Heart left ventricle (tissue), 16 donors: ENCODE data around the gene SPIRE1. TPM values are rescaled to one million over a fixed set of nuclear protein-coding genes. Genes with fewer than 3 reads are reported as not detected.
"Not testable (repeated sequence)": the region's sequence is repeated elsewhere in the genome, so short reads cannot be mapped to it uniquely, and the experiment has no call there.

Experiments
- ATAC-seq, 4 donors: fragments of 200-7000 bp; cut with Tn5 transposase; one replicate each; pipeline ENCODE4 v1.9.1; 2020 to 2022; ENCODE audit warnings: moderate library complexity in 4 of 4, mild to moderate bottlenecking in 3 of 4, moderate number of reproducible peaks in 1 of 4
- DNase-seq, 5 donors: peaks; one replicate each; pipeline ENCODE4 v3.0.0-alpha.2; 2020
- H3K27ac ChIP-seq, 12 donors: fragments of 200-600 bp; sonication (generic) in 4 of 12; one replicate each; pipeline versions ENCODE4 v1.5.0 to v1.8.0; 2016 to 2022; ENCODE audit warnings: mild to moderate bottlenecking in 2 of 12
- H3K27me3 ChIP-seq, 9 donors: fragments of 200-600 bp; sonication (generic) in 2 of 9; one replicate each; pipeline versions ENCODE4 v1.5.1 to v1.8.0; 2016 to 2022; ENCODE audit warnings: mild to moderate bottlenecking in 3 of 9
- H3K36me3 ChIP-seq, 9 donors: fragments of 200-600 bp; sonication (generic) in 2 of 9; one replicate each; pipeline versions ENCODE4 v1.5.0 to v1.8.0; 2018 to 2022; ENCODE audit warnings: mild to moderate bottlenecking in 2 of 9
- H3K4me1 ChIP-seq, 12 donors: fragments of 200-600 bp; sonication (generic) in 4 of 12; one replicate each; pipeline versions ENCODE4 v1.5.0 to v1.8.0; 2016 to 2022; ENCODE audit warnings: mild to moderate bottlenecking in 3 of 12
- H3K4me3 ChIP-seq, 12 donors: fragments of 200-600 bp; sonication (generic) in 4 of 12; one replicate each; pipeline versions ENCODE4 v1.5.0 to v1.8.0; 2017 to 2022; ENCODE audit warnings: mild to moderate bottlenecking in 9 of 12, moderate library complexity in 4 of 12
- H3K9me3 ChIP-seq, 12 donors: fragments of 200-600 bp; sonication (generic) in 4 of 12; one replicate each; pipeline versions ENCODE4 v1.5.0 to v1.8.0; 2016 to 2022; ENCODE audit warnings: mild to moderate bottlenecking in 1 of 12
- POLR2A ChIP-seq, 2 donors: fragments of 450-650 bp; IDR thresholded peaks; one replicate each; pipeline ENCODE4 v1.6.1; 2017; ENCODE audit warnings: antibody characterized with exemption in 2 of 2, mild to moderate bottlenecking in 2 of 2, moderate library complexity in 2 of 2
- WGBS, 4 donors: extraction: QIAGEN DNeasy Blood & Tissue Kit in 2 of 4; methylation state at CpG; one replicate each; pipeline versions ENCODE4 v1.1.5 to v1.1.7; 2013 to 2018; 5-methylcytosine and 5-hydroxymethylcytosine counted together
- intact Hi-C, 10 donors: fragments of 100-400 bp; cut with DNase I; formaldehyde crosslinking; loops; one replicate each; pipeline versions ENCODE4 v1.11.1 to v1.14.2; 2022
- polyA plus RNA-seq, 2 donors: library from polyadenylated mRNA; stranded (reverse); fragments of 200-250 nt; gene quantifications; one replicate each; pipeline ENCODE4 v1.2.3, GENCODE V29; 2013
- total RNA-seq, 9 donors: library from RNA; depleted of rRNA in 2 of 9; stranded (reverse); fragments of >200 nt in 2 of 9; fragmentation: NEBNext Ultra II Directional in 3 of 9; extraction: Animal tissue kit (Norgen Biotek cat#: 25700) in 3 of 9; gene quantifications; one replicate each; pipeline versions ENCODE4 v1.1.0 to v1.2.4, GENCODE V29; 2016 to 2023
- TF ChIP-seq, protein P1 (sequence below), 12 donors: fragments of 200-600 bp; sonication (generic) in 4 of 12; IDR thresholded peaks; one replicate each; pipeline versions ENCODE4 v1.5.0 to v1.8.0; 2018 to 2022; ENCODE audit warnings: antibody characterized with exemption in 12 of 12, mild to moderate bottlenecking in 5 of 12
- donor health status: ischemic (EF 13 %, LVEDD 7.1; RV severe dilation, severe dysfunction).
- donor health status: healthy with polysubstance abuse.
- donor health status: DM: no; HTN: yes; CAD: no.
- donor health status: DM: no; HTN: no; CAD: no.
- donor health status: ischemic (EF 25% LVEDD 6.9; RV normal size, moderate dysfunction).
- donor health status: ischemic (EF 25% LVEDD 5.7; RV mildly dilated, moderate dysfunction).
- donor health status: healthy.
- donor health status: DM: yes; HTN: yes; CAD: no.
- donor health status: ischemic (EF 35%, LVEDD 5.7; RV mildly dilated, moderate dysfunction).
- donor health status: nonischemic (EF 11% LVEDD 7.7; RV severe dilation, severe dysfunction).
- donor health status: DM: yes; HTN: yes; CAD: no.
- donor health status: PGD.
- donor health status: ischemic (EF 29% LVEDD 5.4; RV normal size, mild dysfunction).
- donor health status: nonischemic (EF 23%, LVEDD 6.1; RV moderate dilation, normal function).

SPIRE1 gene
- total and polyA plus RNA-seq, 11 donors = 8.3 to 67.6 (median 47.8) TPM

DNA sequence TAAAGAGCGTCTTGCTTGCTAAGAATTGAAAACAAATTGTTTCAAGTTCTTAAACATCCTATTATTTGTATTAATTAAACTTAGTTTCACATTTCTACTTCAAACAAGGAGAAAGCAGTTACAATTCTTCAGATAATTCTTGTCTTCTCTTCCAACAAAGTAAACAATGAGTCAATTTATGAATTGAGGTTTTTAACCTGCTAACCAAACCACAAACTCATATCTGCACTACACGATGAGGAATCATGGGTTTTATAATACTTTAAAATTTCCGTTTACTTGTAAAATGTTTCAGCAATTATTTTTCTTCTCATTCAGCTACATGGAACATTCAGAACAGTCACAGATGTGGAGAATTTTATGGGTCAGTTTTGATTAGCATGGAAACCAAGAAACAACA is 114.2 kb downstream of the SPIRE1 start:
- Histone ChIP-seq H3K4me1 (no peaks in the 10 kb centered on the region), H3K27ac (no peak overlapping the region), H3K27me3 (no peaks in the 10 kb centered on the region), H3K9me3 (peaks cover 0 to 36% (median 22%) of the 10 kb centered on the region in 12 donors), H3K36me3 (peaks cover 0 to 14% (median 5%) of the 10 kb centered on the region in 9 donors), H3K4me3 (no peak overlapping the region)
- TF ChIP-seq, protein P1, sequence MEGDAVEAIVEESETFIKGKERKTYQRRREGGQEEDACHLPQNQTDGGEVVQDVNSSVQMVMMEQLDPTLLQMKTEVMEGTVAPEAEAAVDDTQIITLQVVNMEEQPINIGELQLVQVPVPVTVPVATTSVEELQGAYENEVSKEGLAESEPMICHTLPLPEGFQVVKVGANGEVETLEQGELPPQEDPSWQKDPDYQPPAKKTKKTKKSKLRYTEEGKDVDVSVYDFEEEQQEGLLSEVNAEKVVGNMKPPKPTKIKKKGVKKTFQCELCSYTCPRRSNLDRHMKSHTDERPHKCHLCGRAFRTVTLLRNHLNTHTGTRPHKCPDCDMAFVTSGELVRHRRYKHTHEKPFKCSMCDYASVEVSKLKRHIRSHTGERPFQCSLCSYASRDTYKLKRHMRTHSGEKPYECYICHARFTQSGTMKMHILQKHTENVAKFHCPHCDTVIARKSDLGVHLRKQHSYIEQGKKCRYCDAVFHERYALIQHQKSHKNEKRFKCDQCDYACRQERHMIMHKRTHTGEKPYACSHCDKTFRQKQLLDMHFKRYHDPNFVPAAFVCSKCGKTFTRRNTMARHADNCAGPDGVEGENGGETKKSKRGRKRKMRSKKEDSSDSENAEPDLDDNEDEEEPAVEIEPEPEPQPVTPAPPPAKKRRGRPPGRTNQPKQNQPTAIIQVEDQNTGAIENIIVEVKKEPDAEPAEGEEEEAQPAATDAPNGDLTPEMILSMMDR (IDR thresholded peaks at IDR 0.05) = no peak
- TF ChIP-seq POLR2A (IDR thresholded peaks at IDR 0.05) = no peak
- ATAC-seq (no peak), DNase-seq (no peak)
- 90 to 94% (median 93%) methylated on average over 3 of the region's 3 CpGs for WGBS, 4 donors
- intact Hi-C loops = loop anchor here in 3 of 10 donors (5.0 to 10.0 kb wide), 2 partner anchors 111 to 114 kb away; partner anchors contain the start of gene SPIRE1 (in 3 of the 3)

DNA sequence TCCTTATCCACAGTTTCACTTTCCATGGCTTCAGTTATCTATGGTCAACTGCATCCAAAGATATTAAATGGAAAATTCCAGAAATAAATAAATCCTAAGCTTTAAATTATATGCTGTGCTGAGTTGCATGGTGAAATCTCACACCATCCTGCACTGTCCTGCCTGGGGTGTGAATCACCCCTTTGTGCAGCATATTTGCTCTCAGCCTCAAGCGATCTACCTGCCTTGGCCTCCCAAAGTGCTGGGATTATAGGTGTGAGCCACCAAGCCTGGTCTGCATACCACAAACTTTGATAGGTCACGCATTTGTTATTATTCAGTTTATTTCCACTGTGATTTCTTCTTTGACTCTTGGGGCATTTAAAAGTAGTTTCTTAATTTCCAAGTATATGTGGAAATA is 117.2 kb downstream of the SPIRE1 start:
- peaks cover 0 to 36% (median 22%) of the 10 kb centered on the region in 12 donors for H3K9me3 ChIP-seq
- 96 to 100% (median 98%) methylated on average over 2 of the region's 2 CpGs for WGBS, 4 donors
- no peak for ATAC-seq
- H3K4me1 ChIP-seq = no peaks in the 10 kb centered on the region
- H3K36me3 ChIP-seq = peaks cover 0 to 5% (median 0%) of the 10 kb centered on the region in 9 donors
- no peak overlapping the region for H3K4me3 ChIP-seq
- TF ChIP-seq, protein P1 (IDR thresholded peaks at IDR 0.05) = no peak
- no peak for TF ChIP-seq POLR2A (IDR thresholded peaks at IDR 0.05)
- H3K27ac ChIP-seq = no peak overlapping the region
- intact Hi-C loops = loop anchor here in 5 of 10 donors (2.0 to 10.0 kb wide), 4 partner anchors 114 to 118 kb away; partner anchors contain the start of gene SPIRE1 (in 4 of the 5)
- no peak for DNase-seq
- no peaks in the 10 kb centered on the region for H3K27me3 ChIP-seq

DNA sequence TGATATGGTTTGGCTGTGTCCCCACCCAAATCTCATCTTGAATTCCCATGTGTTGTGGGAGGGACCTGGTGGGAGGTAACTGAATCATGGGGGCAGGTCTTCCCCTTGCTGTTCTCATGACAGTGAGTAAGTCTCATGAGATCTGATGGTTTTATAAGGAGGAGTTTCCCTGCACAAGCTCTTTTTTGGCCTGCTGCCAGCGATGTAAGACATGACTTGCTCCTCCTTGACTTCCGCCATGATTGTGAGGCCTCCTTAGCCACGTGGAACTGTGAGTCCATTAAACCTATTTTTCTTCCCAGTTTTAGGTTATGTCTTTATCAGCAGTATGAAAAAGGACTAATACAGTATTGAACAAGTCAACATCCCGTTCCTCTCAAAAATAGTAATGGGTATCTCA is 118.7 kb downstream of the SPIRE1 start:
- H3K9me3 ChIP-seq = peaks cover 0 to 36% (median 22%) of the 10 kb centered on the region in 12 donors
- intact Hi-C loops = loop anchor here in 1 of 10 donors (10.0 kb wide), 1 partner anchor 144 kb away; no protein-coding TSS in a partner anchor
- not testable (repeated sequence) for DNase-seq, H3K27me3 ChIP-seq, H3K27ac ChIP-seq, H3K4me1 ChIP-seq, H3K4me3 ChIP-seq, ATAC-seq, H3K36me3 ChIP-seq
- 89 to 94% (median 92%) methylated on average over 4 of the region's 4 CpGs for WGBS, 4 donors

DNA sequence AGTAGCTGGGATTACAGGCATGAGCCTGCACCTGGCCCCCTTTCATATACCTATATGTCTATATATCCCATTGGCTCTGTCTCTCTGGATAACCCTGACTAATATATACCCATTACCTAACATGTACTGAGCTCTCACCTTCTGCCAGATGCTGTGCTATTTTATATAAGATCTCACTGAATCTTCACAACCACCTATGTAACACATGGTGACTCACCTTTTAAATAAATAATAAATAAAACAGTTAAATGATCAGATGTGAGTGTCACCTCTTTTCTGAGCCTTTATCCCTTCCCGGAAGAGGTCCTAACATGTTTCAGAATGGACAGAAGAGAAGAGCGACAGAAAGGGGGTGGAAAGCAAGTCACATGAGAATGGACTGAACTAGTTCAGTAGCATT is 123.1 kb downstream of the SPIRE1 start:
- H3K9me3 ChIP-seq = peaks cover 0 to 8% (median 0%) of the 10 kb centered on the region in 12 donors
- no peaks in the 10 kb centered on the region for H3K27me3 ChIP-seq
- ATAC-seq (no peak), DNase-seq (no peak)
- TF ChIP-seq, protein P1 (IDR thresholded peaks at IDR 0.05) = no peak
- TF ChIP-seq POLR2A (IDR thresholded peaks at IDR 0.05) = no peak
- no peaks in the 10 kb centered on the region for H3K36me3 ChIP-seq
- H3K4me3 ChIP-seq = no peak overlapping the region
- no peaks in the 10 kb centered on the region for H3K4me1 ChIP-seq
- no peak overlapping the region for H3K27ac ChIP-seq
- intact Hi-C loops = loop anchor here in 1 of 10 donors (10.0 kb wide), 1 partner anchor 140 kb away; no protein-coding TSS in a partner anchor
- 96 to 98% (median 98%) methylated on average over 2 of the region's 2 CpGs for WGBS, 4 donors

DNA sequence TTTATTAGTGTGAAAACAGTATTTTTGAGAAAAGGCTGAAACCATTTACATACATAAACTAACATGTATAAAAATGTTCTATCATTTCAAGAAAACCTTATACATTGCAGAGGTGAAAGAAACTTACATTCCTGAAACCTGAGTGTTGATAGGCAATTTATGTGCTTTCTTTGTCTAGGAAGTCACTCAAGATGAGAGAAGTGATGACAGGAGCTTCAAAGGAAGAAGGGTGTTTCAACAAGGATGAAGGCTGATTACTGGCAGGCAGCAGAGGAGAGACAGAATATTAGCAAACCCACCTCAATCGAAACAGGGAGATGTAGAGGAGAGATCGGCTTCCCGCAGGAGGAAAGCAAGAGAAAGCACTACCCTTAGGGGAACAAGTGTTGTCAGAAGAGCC is 125.2 kb downstream of the SPIRE1 start:
- Histone ChIP-seq H3K9me3 (no peaks in the 10 kb centered on the region), H3K27me3 (no peaks in the 10 kb centered on the region), H3K4me1 (no peaks in the 10 kb centered on the region), H3K27ac (no peak overlapping the region), H3K36me3 (no peaks in the 10 kb centered on the region), H3K4me3 (no peak overlapping the region)
- no peak for ATAC-seq
- 61 to 70% (median 65%) methylated on average over 3 of the region's 3 CpGs for whole genome bisulfite sequencing, 4 donors
- TF ChIP-seq POLR2A (IDR thresholded peaks at IDR 0.05) = no peak
- TF ChIP-seq, protein P1 (IDR thresholded peaks at IDR 0.05) = no peak
- intact Hi-C loops = loop anchor here in 1 of 10 donors (10.0 kb wide), 1 partner anchor 138 kb away; no protein-coding TSS in a partner anchor
- no peak for DNase-seq
